ENCODE results near the gene PRM3. TPM values are rescaled to one million over a fixed set of nuclear protein-coding genes. Genes with fewer than 3 reads are reported as not detected.

The PRM3 gene
- total and polyA plus RNA-seq, 2 donors (not counting 1 experiment from before 2014, with no cell fraction given), result not detected

- Histone ChIP-seq H3K79me2 (ENCODE audit: control insufficient read depth, insufficient read depth, low read length) (no peaks in the 10 kb centered on the region), H4K20me1 (ENCODE audit: control insufficient read depth, insufficient read depth, low read length, poor library complexity, severe bottlenecking) (no peaks in the 10 kb centered on the region), H3K4me3 (ENCODE audit: control extremely low read depth in 1 of 5, extremely low read depth in 1 of 5, insufficient read depth in 1 of 5, low read depth in 2 of 5, low read length in 4 of 5) (no peak overlapping the region), H2AFZ (ENCODE audit: insufficient read depth, low read depth, low read length, poor library complexity, severe bottlenecking) (no peak overlapping the region), H3K27ac (ENCODE audit: low read length in 2 of 2) (no peak overlapping the region), H3K9me3 (ENCODE audit: control extremely low read depth in 1 of 3, control insufficient read depth in 2 of 3, insufficient read depth in 1 of 3, low read length in 2 of 3) (peaks cover 0 to 10% (median 7%) of the 10 kb centered on the region in 3 donors), H3K9ac (ENCODE audit: low read length) (no peak overlapping the region), H3K4me2 (replicated peaks; ENCODE audit: low read depth, low read length, poor library complexity, severe bottlenecking) (no peak overlapping the region), H3K4me1 (ENCODE audit: control insufficient read depth in 2 of 2, insufficient read depth in 2 of 2, low read length in 2 of 2) (peaks cover 46 to 55% of the 10 kb centered on the region in 2 donors), H3K27me3 (replicated peaks in 1 of 4; ENCODE audit: control extremely low read depth in 1 of 4, control insufficient read depth in 3 of 4, insufficient read depth in 4 of 4, low read length in 3 of 4) (no peaks in the 10 kb centered on the region), H3K36me3 (replicated peaks in 1 of 2; ENCODE audit: control extremely low read depth in 1 of 2, control insufficient read depth in 1 of 2, extremely low read depth in 1 of 2, insufficient read depth in 2 of 2, low read length in 1 of 2) (no peaks in the 10 kb centered on the region)
- Mint-ChIP-seq H3K27ac (peak overlapping the region; percentile 10), H3K9me3 (ENCODE audit: insufficient read depth) (no peaks in the 10 kb centered on the region), H3K27me3 (no peaks in the 10 kb centered on the region), H3K4me1 (peaks cover 57% of the 10 kb centered on the region), H3K4me3 (no peak overlapping the region)
- no peak for ATAC-seq (ENCODE audit: low read depth)
- TF ChIP-seq CTCF (IDR thresholded peaks at IDR 0.05) (no peak), EZH2 (IDR thresholded peaks at IDR 0.05; ENCODE audit: borderline replicate concordance, insufficient read depth, low read depth, low read length, poor library complexity, severe bottlenecking) (no peak)
- ChIA-PET POLR2A (interaction anchor here (0.7 kb wide), 1 partner anchor 48 kb away, joined by 3 read pairs; no protein-coding TSS in a partner anchor), CTCF (interaction anchor here (0.8 to 1.8 kb wide), 2 partner anchors 23 to 48 kb away, joined by 3 to 5 read pairs; partner anchors contain the start of gene SOCS1)
- WGBS (ENCODE audit: insufficient coverage), result 88% methylated on average over 18 of the region's 18 CpGs
- no peak for DNase-seq
- intact Hi-C loops (cut with micrococcal nuclease), result no loop called here
These were observed 30.1 kb upstream of the PRM3 start for GRCh38 chr16:11303405-11304138.

GRCh38 chr16:11302977-11303376 lies 29.5 kb upstream of the PRM3 start:
- CTCF ChIA-PET, result interaction anchor here (1.8 kb wide), 1 partner anchor 48 kb away, joined by 5 read pairs; the partner anchor contains the start of gene SOCS1
- no peaks in the 10 kb centered on the region for H3K27me3 Mint-ChIP-seq
- no peak overlapping the region for H2AFZ ChIP-seq (ENCODE audit: insufficient read depth, low read depth, low read length, poor library complexity, severe bottlenecking)
- POLR2A ChIA-PET, result interaction anchor here (0.7 kb wide), 1 partner anchor 48 kb away, joined by 3 read pairs; no protein-coding TSS in a partner anchor
- H3K27ac Mint-ChIP-seq, result no peak overlapping the region
- peaks cover 58% of the 10 kb centered on the region for H3K4me1 Mint-ChIP-seq
- no peaks in the 10 kb centered on the region for H3K36me3 ChIP-seq (replicated peaks in 1 of 2; ENCODE audit: control extremely low read depth in 1 of 2, control insufficient read depth in 1 of 2, extremely low read depth in 1 of 2, insufficient read depth in 2 of 2, low read length in 1 of 2)
- H3K9me3 ChIP-seq (ENCODE audit: control extremely low read depth in 1 of 3, control insufficient read depth in 2 of 3, insufficient read depth in 1 of 3, low read length in 2 of 3), result peaks cover 0 to 5% (median 3%) of the 10 kb centered on the region in 3 donors
- H3K4me1 ChIP-seq (ENCODE audit: control insufficient read depth in 2 of 2, insufficient read depth in 2 of 2, low read length in 2 of 2), result peaks cover 46 to 55% of the 10 kb centered on the region in 2 donors
- TF ChIP-seq CTCF (IDR thresholded peaks at IDR 0.05) (no peak), EZH2 (IDR thresholded peaks at IDR 0.05; ENCODE audit: borderline replicate concordance, insufficient read depth, low read depth, low read length, poor library complexity, severe bottlenecking) (no peak)
- H3K4me3 ChIP-seq (ENCODE audit: control extremely low read depth in 1 of 5, extremely low read depth in 1 of 5, insufficient read depth in 1 of 5, low read depth in 2 of 5, low read length in 4 of 5), result no peak overlapping the region
- no peak overlapping the region for H3K9ac ChIP-seq (ENCODE audit: low read length)
- no peak for DNase-seq
- no peak overlapping the region for H3K4me3 Mint-ChIP-seq
- 80% methylated on average over 2 of the region's 4 CpGs for WGBS (ENCODE audit: insufficient coverage)
- no peaks in the 10 kb centered on the region for H3K9me3 Mint-ChIP-seq (ENCODE audit: insufficient read depth)
- H4K20me1 ChIP-seq (ENCODE audit: control insufficient read depth, insufficient read depth, low read length, poor library complexity, severe bottlenecking), result no peaks in the 10 kb centered on the region
- H3K4me2 ChIP-seq (replicated peaks; ENCODE audit: low read depth, low read length, poor library complexity, severe bottlenecking), result no peak overlapping the region
- intact Hi-C loops (cut with micrococcal nuclease), result no loop called here
- H3K27me3 ChIP-seq (replicated peaks in 1 of 4; ENCODE audit: control extremely low read depth in 1 of 4, control insufficient read depth in 3 of 4, insufficient read depth in 4 of 4, low read length in 3 of 4), result no peaks in the 10 kb centered on the region
- no peak for ATAC-seq (ENCODE audit: low read depth)
- no peaks in the 10 kb centered on the region for H3K79me2 ChIP-seq (ENCODE audit: control insufficient read depth, insufficient read depth, low read length)
- H3K27ac ChIP-seq (ENCODE audit: low read length in 2 of 2), result no peak overlapping the region

All from B cell (primary cell).